Epithelial cell of alveolus of lung (primary cell): ENCODE results near the gene KLF4. TPM values are rescaled to one million over a fixed set of nuclear protein-coding genes. Genes with fewer than 3 reads are reported as not detected.

Experiments
- total RNA-seq: library from RNA; depleted of rRNA; stranded (reverse); fragments of >200 nt; gene quantifications from 2 replicates; pipeline ENCODE4 v1.2.1, GENCODE V29; 2015

Gene KLF4
- 9.2 and 10.0 TPM in 2 replicates for total RNA-seq

DNA sequence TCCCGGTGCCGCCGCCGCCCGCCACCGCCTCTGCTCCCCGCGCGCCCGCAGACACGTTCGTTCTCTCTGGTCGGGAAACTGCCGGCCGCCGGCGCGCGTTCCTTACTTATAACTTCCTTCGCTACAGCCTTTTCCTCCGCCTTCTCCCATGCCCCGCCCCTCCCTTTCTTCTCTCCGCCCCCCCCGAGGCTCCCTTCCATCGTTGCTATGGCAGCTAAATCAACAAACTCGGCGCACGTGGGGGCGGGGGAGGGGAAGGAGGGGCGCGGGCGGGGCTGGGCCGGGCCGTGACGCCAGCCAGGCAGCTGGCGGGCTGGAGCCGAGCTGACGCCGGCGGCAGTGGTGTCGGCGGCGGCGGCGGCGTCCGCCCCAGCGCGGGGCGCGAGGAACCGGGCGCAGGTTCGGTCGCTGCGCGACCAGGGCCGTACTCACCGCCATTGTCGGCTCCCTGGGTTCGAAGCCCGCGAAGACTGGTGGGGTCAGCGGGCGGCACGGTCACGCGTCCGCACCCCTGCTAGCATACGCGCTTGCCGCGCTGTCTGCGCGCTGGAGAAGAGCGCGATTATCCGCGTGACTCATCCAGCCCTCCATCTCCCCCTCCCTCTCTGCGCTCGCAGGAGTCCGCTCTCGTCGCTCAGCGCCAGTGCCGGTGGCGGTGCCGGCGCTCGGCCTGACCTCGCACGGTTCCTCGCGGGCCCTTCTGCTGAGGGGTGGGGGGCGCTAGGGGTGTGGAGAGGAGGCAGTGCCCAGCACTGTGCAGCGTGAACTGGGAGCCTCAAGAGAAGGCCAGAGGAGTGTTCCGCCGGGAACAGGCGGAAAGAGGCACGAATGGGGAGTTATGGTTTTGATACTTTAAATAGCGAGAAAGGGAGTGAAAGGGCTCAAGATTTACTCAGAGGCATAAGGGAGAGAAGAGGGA lies at the start of gene KLF4:
KLF4 (minus strand) TSS at position 83 of the 919 bp plus-strand sequence. CDS start 597 bp downstream, outside the sequence.

Other genes with a start within 250 kb of the KLF4 start
- gene RAD23B, start 206.5 kb downstream of the KLF4 start, total RNA-seq = 59.9 and 66.4 TPM in 2 replicates